Endothelial cell of umbilical vein (primary cell): ENCODE results near the gene MAP3K13. TPM values are rescaled to one million over a fixed set of nuclear protein-coding genes. Genes with fewer than 3 reads are reported as not detected.
"Not testable (repeated sequence)": the region's sequence is repeated elsewhere in the genome, so short reads cannot be mapped to it uniquely, and the experiment has no call there.

Experiments used
- BruUV-seq: library from RNA; stranded (reverse); fragments of 400-500 nt; replicated peaks from 2 replicates; lab custom pipeline; 2021; lab: Mats Ljungman, UMichigan
- CTCF ChIA-PET: fragments of 300-600, 350-600 bp; sonication (Branson Sonifier 250); formaldehyde crosslinking; loops from one replicate; lab custom pipeline; 2021; ENCODE audit warnings: antibody characterized with exemption, inconsistent platforms; lab: Charles Lee
- POLR2A ChIA-PET: fragments of 300-600, 350-600 bp; sonication (Branson Sonifier 250); formaldehyde crosslinking; loops from one replicate; lab custom pipeline; 2021; ENCODE audit warnings: antibody characterized with exemption, inconsistent platforms; lab: Charles Lee
- DNase-seq: peaks from one replicate; pipeline ENCODE4 v3.0.0-alpha.2; 2011; ENCODE audit warnings: low read depth, low spot score
- FAIRE-seq: peaks from 2 replicates; lab custom pipeline; 2011; peaks lifted over from hg19 to GRCh38; lab: Jason Lieb, UNC
- H2AFZ ChIP-seq: 2 replicates; pipeline ENCODE4 v1.6.0; 2012; ENCODE audit warnings: low read depth, low read length, control low read depth, inconsistent platforms
- H3K27ac ChIP-seq: 2 replicates; pipeline ENCODE4 v1.5.1; 2011; ENCODE audit warnings: low read depth, mild to moderate bottlenecking, control low read depth, low read length, moderate library complexity; ENCODE audit not compliant: insufficient read depth
- H3K27me3 ChIP-seq, 2 experiments: 2 replicates each; pipeline versions ENCODE4 v1.6.0 to v1.6.1; 2011; ENCODE audit warnings: low read length in 2 of 2, mixed read lengths in 1 of 2; ENCODE audit not compliant: control insufficient read depth in 2 of 2, insufficient read depth in 2 of 2
- H3K36me3 ChIP-seq, 2 experiments: 2 replicates in 1 of 2; 3 replicates in 1 of 2; pipeline ENCODE4 v1.5.1; 2011; ENCODE audit warnings: low read length in 2 of 2, mild to moderate bottlenecking in 1 of 2, moderate library complexity in 1 of 2; ENCODE audit not compliant: control insufficient read depth in 2 of 2, insufficient read depth in 2 of 2; ENCODE audit errors: extremely low read depth in 1 of 2
- H3K4me1 ChIP-seq: 3 replicates; pipeline ENCODE4 v1.5.1; 2011; ENCODE audit warnings: mild to moderate bottlenecking, low read length; ENCODE audit not compliant: control insufficient read depth, insufficient read depth; ENCODE audit errors: extremely low read depth
- H3K4me2 ChIP-seq: 2 replicates; pipeline ENCODE4 v1.6.1; 2011; ENCODE audit warnings: low read length, control low read depth, mixed read lengths; ENCODE audit not compliant: insufficient read depth
- H3K4me3 ChIP-seq, 3 experiments: fragments of 200-600 bp in 1 of 3; sonication (generic), shearing (Covaris generic) in 1 of 3; replicated peaks in 1 of 3; 2 replicates each; pipeline ENCODE4 v1.5.1; 2011 to 2016; ENCODE audit warnings: control low read depth in 3 of 3, low read length in 3 of 3, mild to moderate bottlenecking in 2 of 3, inconsistent platforms in 1 of 3, low read depth in 1 of 3, moderate library complexity in 1 of 3; ENCODE audit not compliant: insufficient read depth in 1 of 3
- H3K79me2 ChIP-seq: 2 replicates; pipeline ENCODE4 v1.6.0; 2012; ENCODE audit warnings: low read length, inconsistent platforms; ENCODE audit not compliant: control insufficient read depth, insufficient read depth
- H3K9ac ChIP-seq: replicated peaks from 2 replicates; pipeline ENCODE3; 2011; ENCODE audit warnings: low read length, control low read depth; ENCODE audit not compliant: insufficient read depth; ENCODE audit errors: extremely low read depth
- H3K9me1 ChIP-seq: replicated peaks from 3 replicates; pipeline ENCODE4 v1.6.0; 2011; ENCODE audit warnings: mild to moderate bottlenecking, low read length; ENCODE audit not compliant: control insufficient read depth, insufficient read depth; ENCODE audit errors: extremely low read depth
- H3K9me3 ChIP-seq: replicated peaks from 2 replicates; pipeline ENCODE4 v1.5.1; 2012; ENCODE audit warnings: low read length, inconsistent platforms; ENCODE audit not compliant: control insufficient read depth, insufficient read depth
- H4K20me1 ChIP-seq: replicated peaks from 2 replicates; pipeline ENCODE3; 2011; ENCODE audit warnings: mild to moderate bottlenecking, low read length; ENCODE audit not compliant: control insufficient read depth, insufficient read depth; ENCODE audit errors: extremely low read depth
- CTCF ChIP-seq, 2 donors: IDR thresholded peaks; 1 replicate in 1 of 2; 2 replicates in 1 of 2; pipeline ENCODE4 v1.5.1; 2011; ENCODE audit warnings: low read length in 2 of 2, mild to moderate bottlenecking in 2 of 2, moderate library complexity in 2 of 2, control low read depth in 1 of 2, inconsistent platforms in 1 of 2, low read depth in 1 of 2; ENCODE audit not compliant: insufficient read depth in 1 of 2; ENCODE audit errors: extremely low read depth in 1 of 2
- EZH2 ChIP-seq: IDR thresholded peaks from 2 replicates; pipeline ENCODE4 v1.6.1; 2012; ENCODE audit warnings: borderline replicate concordance, low read depth, mild to moderate bottlenecking, moderate library complexity, low read length, inconsistent platforms; ENCODE audit not compliant: severe bottlenecking
- FOS ChIP-seq: IDR thresholded peaks from 2 replicates; pipeline ENCODE4 v1.6.1; 2011; ENCODE audit warnings: mild to moderate bottlenecking, low read length, moderate library complexity, borderline replicate concordance; ENCODE audit not compliant: insufficient read depth
- GATA2 ChIP-seq: IDR thresholded peaks from 2 replicates; pipeline ENCODE4 v1.7.0; 2011; ENCODE audit warnings: low read depth, mild to moderate bottlenecking, moderate library complexity, mixed read lengths, low read length; ENCODE audit not compliant: insufficient read length, insufficient read depth
- JUN ChIP-seq: IDR thresholded peaks from 2 replicates; pipeline ENCODE4 v1.6.1; 2011; ENCODE audit warnings: borderline replicate concordance, low read depth; ENCODE audit not compliant: insufficient read length, insufficient read depth
- MAX ChIP-seq: IDR thresholded peaks from 2 replicates; pipeline ENCODE4 v1.6.1; 2011; ENCODE audit not compliant: insufficient read depth, insufficient read length
- MYC ChIP-seq: IDR thresholded peaks from one replicate; pipeline ENCODE4 v1.6.1; 2011; ENCODE audit warnings: mild to moderate bottlenecking, low read depth, low read length
- POLR2A ChIP-seq: IDR thresholded peaks from 2 replicates; pipeline ENCODE4 v1.6.1; 2012; ENCODE audit warnings: low read depth, mild to moderate bottlenecking, control low read depth, low read length
- POLR2AphosphoS5 ChIP-seq: IDR thresholded peaks from 2 replicates; pipeline ENCODE4 v1.6.1; 2012; ENCODE audit warnings: low read depth, mild to moderate bottlenecking, control low read depth, low read length, moderate library complexity; ENCODE audit not compliant: insufficient read depth
- dilution Hi-C: fragments of 300-500 bp; cut with MboI; formaldehyde crosslinking; loops from one replicate; pipeline ENCODE4 v1.15.0; 2019; ENCODE audit warnings: low sequenced_read_pairs; ENCODE audit not compliant: extremely low pct_ligation_motif_present
- intact Hi-C: fragments of 100-400 bp; cut with micrococcal nuclease; formaldehyde crosslinking; loops from one replicate; pipeline ENCODE4 v1.10.0; 2022
- polyA plus RNA-seq, 4 experiments: library from polyadenylated mRNA; depleted of rRNA in 3 of 4; stranded (reverse) in 3 of 4; unstranded in 1 of 4; fragments of >200 nt; gene quantifications; 2 replicates each; pipeline versions ENCODE4 v1.2.1 to v1.2.3, GENCODE V29; 2011 to 2012; ENCODE audit warnings: missing spikeins in 1 of 4
- total RNA-seq: library from RNA; stranded (reverse); gene quantifications from 2 replicates; pipeline ENCODE4 v1.2.3, GENCODE V29; 2021

Gene MAP3K13
- total and polyA plus RNA-seq, 2 donors (not counting 3 experiments of a cell fraction or from before 2014, with no cell fraction given) = 6.2 to 15.4 TPM

- Histone ChIP-seq H2AFZ (no peak overlapping the region), H3K27me3 (peaks cover 11 to 25% of the 10 kb centered on the region in 2 experiments), H3K4me3 (no peak overlapping the region), H3K36me3 (no peaks in the 10 kb centered on the region), H3K9ac (no peak overlapping the region), H3K9me1 (no peaks in the 10 kb centered on the region), H3K27ac (no peak overlapping the region), H3K4me2 (no peak overlapping the region), H3K79me2 (no peaks in the 10 kb centered on the region), H3K9me3 (no peaks in the 10 kb centered on the region), H4K20me1 (no peaks in the 10 kb centered on the region), H3K4me1 (peaks cover 6% of the 10 kb centered on the region)
- POLR2A ChIA-PET = no interaction called here
- BruUV-seq = no TSS peak
- CTCF ChIA-PET = interaction anchor here (0.5 kb wide), 1 partner anchor 10 kb away, joined by 3 read pairs; no protein-coding TSS in a partner anchor
- intact Hi-C loops (no loop called here), dilution Hi-C loops (no loop called here)
- no peak for TF ChIP-seq GATA2
- TF ChIP-seq MAX = no peak
- TF ChIP-seq CTCF (IDR thresholded peaks at IDR 0.05; ENCODE audit: extremely low read depth in 1 of 2, insufficient read depth in 1 of 2, low read depth in 1 of 2, low read length in 2 of 2) = no peak
- TF ChIP-seq EZH2 = no peak
- TF ChIP-seq POLR2A = no peak
- TF ChIP-seq JUN = no peak
- no peak for TF ChIP-seq FOS
- no peak for TF ChIP-seq POLR2AphosphoS5
- TF ChIP-seq MYC = no peak
- FAIRE-seq (no peak), DNase-seq (no peak)
Measured at GRCh38 chr3:185366913-185367312, 4.0 kb downstream of the MAP3K13 start.

- BruUV-seq, H3K79me2 ChIP-seq, H3K27me3 ChIP-seq, H3K4me3 ChIP-seq, H3K9ac ChIP-seq, intact Hi-C loops, H2AFZ ChIP-seq, POLR2A ChIA-PET, DNase-seq, H3K9me3 ChIP-seq, FAIRE-seq, H3K4me1 ChIP-seq, dilution Hi-C loops, H4K20me1 ChIP-seq, H3K36me3 ChIP-seq, H3K27ac ChIP-seq, H3K9me1 ChIP-seq, H3K4me2 ChIP-seq: not testable (repeated sequence)
- CTCF ChIA-PET = interaction anchor here (0.7 kb wide), 1 partner anchor 11 kb away, joined by 4 read pairs; no protein-coding TSS in a partner anchor
Measured at GRCh38 chr3:185370349-185370748, 7.4 kb downstream of the MAP3K13 start.
